ENCODE data around the gene SYMPK. TPM values are rescaled to one million over a fixed set of nuclear protein-coding genes. Genes with fewer than 3 reads are reported as not detected.

The SYMPK gene
- total RNA-seq, 2 donors from 2014 or later, result 55.7 to 101 TPM

- no peak for TF ChIP-seq CTCF (IDR thresholded peaks at IDR 0.05)
- DNase-seq, result no peak
- peak overlapping the region; percentile 89 for H3K27ac ChIP-seq
- no peaks in the 10 kb centered on the region for H3K27me3 ChIP-seq
- H3K9ac ChIP-seq (ENCODE audit: low read depth in 2 of 2, low read length in 2 of 2), result peak overlapping the region; percentile 51 to 84
- peaks cover 21% of the 10 kb centered on the region for H3K4me1 ChIP-seq
- peak overlapping the region; percentile 89 for H3K4me3 ChIP-seq
- intact Hi-C loops (cut with DNase I), result loop anchor here (10.0 kb wide), 1 partner anchor 70 kb away; the partner anchor contains the start of gene RSPH6A
- H3K36me3 ChIP-seq, result no peaks in the 10 kb centered on the region
- H3K9me3 ChIP-seq, result no peaks in the 10 kb centered on the region
These were observed 22.0 kb upstream of the SYMPK start for GRCh38 chr19:45884682-45885555.

DNA sequence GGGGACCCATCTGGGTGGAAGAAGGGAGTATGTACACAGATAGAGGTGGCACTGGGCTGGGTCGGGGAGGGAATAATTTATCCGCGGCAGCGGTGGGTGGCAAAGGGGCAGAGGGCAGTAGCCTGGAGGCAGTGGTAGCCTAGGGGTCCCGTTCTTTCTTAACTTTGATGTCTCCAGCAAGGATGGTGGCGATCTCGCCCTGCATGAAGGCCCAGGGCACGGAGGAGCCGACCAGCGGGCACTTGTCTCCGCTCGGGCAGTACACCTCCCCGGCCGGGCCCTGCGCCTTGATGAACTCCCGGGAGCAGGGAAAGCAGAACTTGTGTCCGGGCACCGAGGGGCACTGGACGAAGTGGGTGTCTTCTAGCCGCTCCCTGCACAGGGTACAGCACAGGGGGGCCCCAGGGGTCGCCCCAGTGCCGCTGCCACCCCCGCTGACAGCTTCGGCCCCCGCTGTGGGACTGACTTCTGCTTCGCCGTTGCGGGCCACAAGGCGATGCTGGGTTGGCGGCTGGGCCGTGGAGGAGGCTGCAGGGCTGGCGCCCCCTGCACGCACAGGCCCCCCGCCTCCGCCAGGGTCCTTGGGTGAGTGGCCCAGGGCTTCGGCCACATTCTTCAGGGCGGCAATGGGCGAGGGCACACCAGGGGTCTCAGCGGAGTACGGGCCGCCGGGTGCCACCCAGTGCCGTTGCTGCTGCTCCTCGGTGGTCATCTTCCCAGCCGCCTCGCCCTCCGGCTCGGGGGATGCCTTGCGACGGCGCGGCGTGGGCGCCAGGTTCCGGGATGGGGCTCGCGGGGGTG lies 21.1 kb upstream of the SYMPK start:
- H3K36me3 ChIP-seq, result no peaks in the 10 kb centered on the region
- no peaks in the 10 kb centered on the region for H3K27me3 ChIP-seq
- TF ChIP-seq CTCF (IDR thresholded peaks at IDR 0.05), result no peak
- H3K9me3 ChIP-seq, result no peaks in the 10 kb centered on the region
- DNase-seq, result no peak
- intact Hi-C loops (cut with DNase I), result loop anchor here (1.0 to 10.0 kb wide), 2 partner anchors 21 to 69 kb away; partner anchors contain the start of genes RSPH6A and SYMPK
- peaks cover 21% of the 10 kb centered on the region for H3K4me1 ChIP-seq
- no peak overlapping the region for H3K27ac ChIP-seq
- H3K9ac ChIP-seq (ENCODE audit: low read depth in 2 of 2, low read length in 2 of 2), result peak overlapping the region in 1 of 2 donors; percentile 16
- no peak overlapping the region for H3K4me3 ChIP-seq

GRCh38 chr19:45883586-45883880 lies 20.6 kb upstream of the SYMPK start:
- Histone ChIP-seq H3K27ac (no peak overlapping the region), H3K27me3 (no peaks in the 10 kb centered on the region), H3K9ac (ENCODE audit: low read depth in 2 of 2, low read length in 2 of 2) (peak overlapping the region in 1 of 2 donors; percentile 16), H3K4me3 (no peak overlapping the region), H3K36me3 (no peaks in the 10 kb centered on the region), H3K4me1 (peaks cover 21% of the 10 kb centered on the region), H3K9me3 (no peaks in the 10 kb centered on the region)
- peak; percentile 47 for TF ChIP-seq CTCF (IDR thresholded peaks at IDR 0.05)
- DNase-seq, result no peak
- intact Hi-C loops (cut with DNase I), result loop anchor here (1.0 to 10.0 kb wide), 2 partner anchors 20 to 69 kb away; partner anchors contain the start of genes RSPH6A and SYMPK

DNA sequence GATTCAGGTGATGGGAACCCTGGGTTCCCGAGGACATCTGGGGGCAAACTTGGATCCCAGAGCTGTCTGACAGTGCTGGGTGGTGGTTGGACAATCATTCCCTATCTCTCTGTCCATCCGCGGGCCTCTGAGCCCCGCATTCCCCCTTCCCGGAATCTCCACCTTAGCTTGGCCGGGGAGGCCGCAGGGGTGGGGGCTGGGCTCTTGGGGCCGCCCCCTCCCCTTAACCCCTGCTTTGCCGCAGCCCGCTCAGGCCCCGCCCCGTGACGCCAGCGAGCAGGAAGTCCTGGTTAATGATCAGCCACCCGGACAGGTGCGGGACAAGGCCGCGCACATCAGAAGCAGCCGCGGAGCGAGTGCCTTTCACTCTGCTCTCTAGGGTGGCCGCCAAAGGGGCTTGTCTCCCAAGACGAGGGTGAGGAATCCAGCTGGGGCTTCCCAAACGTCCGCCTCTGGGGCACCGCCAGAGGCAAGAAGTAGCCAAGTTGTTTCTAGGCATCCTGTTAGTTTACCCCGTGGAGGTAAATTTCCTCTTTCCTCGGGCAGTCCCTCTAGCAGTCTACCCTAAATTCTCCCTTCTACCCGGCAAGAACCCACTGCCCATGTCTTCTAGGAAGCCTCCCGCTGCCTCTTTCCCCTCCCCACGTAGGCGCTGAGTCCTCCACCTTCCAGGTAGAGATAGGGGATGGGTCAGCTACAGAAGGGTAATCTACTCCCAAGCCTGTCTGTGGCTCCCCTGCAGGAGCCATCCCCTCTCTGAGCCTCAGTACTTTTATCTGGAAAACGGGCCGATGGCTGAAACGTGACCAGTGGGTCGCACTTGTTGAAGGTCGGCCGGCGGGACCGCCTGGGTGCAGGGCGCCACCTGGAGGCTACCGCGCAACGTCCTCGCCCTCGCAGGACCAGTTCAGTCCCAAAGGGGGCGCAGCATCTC lies 20.0 kb upstream of the SYMPK start:
- intact Hi-C loops (cut with DNase I), result loop anchor here (1.0 to 10.0 kb wide), 2 partner anchors 20 to 68 kb away; partner anchors contain the start of genes RSPH6A and SYMPK
- H3K27ac ChIP-seq, result peak overlapping the region; percentile 75
- H3K4me1 ChIP-seq, result peaks cover 21% of the 10 kb centered on the region
- peak overlapping the region; percentile 69 to 90 for H3K9ac ChIP-seq (ENCODE audit: low read depth in 2 of 2, low read length in 2 of 2)
- DNase-seq, result peak; percentile 93
- H3K9me3 ChIP-seq, result no peaks in the 10 kb centered on the region
- peak; percentile 96 for TF ChIP-seq CTCF (IDR thresholded peaks at IDR 0.05)
- H3K27me3 ChIP-seq, result no peaks in the 10 kb centered on the region
- no peaks in the 10 kb centered on the region for H3K36me3 ChIP-seq
- peak overlapping the region; percentile 16 for H3K4me3 ChIP-seq
